ENCODE measurements around the gene PACSIN3. TPM values are rescaled to one million over a fixed set of nuclear protein-coding genes. Genes with fewer than 3 reads are reported as not detected.

The PACSIN3 gene
- total RNA-seq, 2 donors from 2014 or later = 107 to 186 TPM

GRCh38 chr11:47161890-47162289, 24.3 kb downstream of the PACSIN3 start:
- no peak overlapping the region for H3K27ac ChIP-seq
- H3K36me3 ChIP-seq = peaks cover 33% of the 10 kb centered on the region
- peaks cover 0 to 18% of the 10 kb centered on the region in 2 donors for H3K4me1 ChIP-seq
- no peak overlapping the region for H3K4me3 ChIP-seq
- DNase-seq (ENCODE audit: low spot score) = no peak
- H3K9me3 ChIP-seq = no peaks in the 10 kb centered on the region
- H3K27me3 ChIP-seq = no peaks in the 10 kb centered on the region
- TF ChIP-seq CTCF (IDR thresholded peaks at IDR 0.05) = no peak

- Histone ChIP-seq H3K9me3 (no peaks in the 10 kb centered on the region), H3K4me1 (peaks cover 0 to 18% of the 10 kb centered on the region in 2 donors), H3K36me3 (peaks cover 27% of the 10 kb centered on the region), H3K27ac (no peak overlapping the region), H3K27me3 (no peaks in the 10 kb centered on the region), H3K4me3 (no peak overlapping the region)
- peak; percentile 69 for DNase-seq (ENCODE audit: low spot score)
- peak; percentile 60 for TF ChIP-seq CTCF (IDR thresholded peaks at IDR 0.05)
Observed at GRCh38 chr11:47161134-47161854, 24.9 kb downstream of the PACSIN3 start.

- Histone ChIP-seq H3K4me1 (peaks cover 0 to 18% of the 10 kb centered on the region in 2 donors), H3K27me3 (no peaks in the 10 kb centered on the region), H3K36me3 (peaks cover 21% of the 10 kb centered on the region), H3K27ac (no peak overlapping the region), H3K9me3 (no peaks in the 10 kb centered on the region), H3K4me3 (no peak overlapping the region)
- no peak for DNase-seq (ENCODE audit: low spot score)
- no peak for TF ChIP-seq CTCF (IDR thresholded peaks at IDR 0.05)
Observed at GRCh38 chr11:47160753-47161133, 25.5 kb downstream of the PACSIN3 start.

GRCh38 chr11:47158242-47158641, 28.0 kb downstream of the PACSIN3 start:
- H3K27me3 ChIP-seq = no peaks in the 10 kb centered on the region
- TF ChIP-seq CTCF (IDR thresholded peaks at IDR 0.05) = no peak
- DNase-seq (ENCODE audit: low spot score) = no peak

GRCh38 chr11:47157805-47158204, 28.4 kb downstream of the PACSIN3 start:
- H3K36me3 ChIP-seq = no peaks in the 10 kb centered on the region
- H3K9me3 ChIP-seq = no peaks in the 10 kb centered on the region
- peaks cover 0 to 26% of the 10 kb centered on the region in 2 donors for H3K4me1 ChIP-seq
- no peaks in the 10 kb centered on the region for H3K27me3 ChIP-seq
- DNase-seq (ENCODE audit: low spot score) = no peak
- no peak overlapping the region for H3K4me3 ChIP-seq
- H3K27ac ChIP-seq = no peak overlapping the region
- TF ChIP-seq CTCF (IDR thresholded peaks at IDR 0.05) = no peak

More at GRCh38 chr11:47158242-47158641, 28.0 kb downstream of the PACSIN3 start:
- Histone ChIP-seq H3K9me3 (no peaks in the 10 kb centered on the region), H3K4me3 (no peak overlapping the region), H3K27ac (no peak overlapping the region), H3K36me3 (no peaks in the 10 kb centered on the region), H3K4me1 (peaks cover 0 to 22% of the 10 kb centered on the region in 2 donors)

- no peak for DNase-seq (ENCODE audit: low spot score)
Observed at GRCh38 chr11:47156951-47157350, 29.3 kb downstream of the PACSIN3 start.

More at GRCh38 chr11:47156951-47157350, 29.3 kb downstream of the PACSIN3 start:
- H3K36me3 ChIP-seq = no peaks in the 10 kb centered on the region
- no peak for TF ChIP-seq CTCF (IDR thresholded peaks at IDR 0.05)
- H3K4me1 ChIP-seq = peaks cover 0 to 22% of the 10 kb centered on the region in 2 donors
- no peak overlapping the region for H3K4me3 ChIP-seq
- no peaks in the 10 kb centered on the region for H3K27me3 ChIP-seq
- no peak overlapping the region for H3K27ac ChIP-seq
- H3K9me3 ChIP-seq = no peaks in the 10 kb centered on the region

Data from right atrium auricular region (tissue), 2 donors.